ENCODE results near the gene SLC25A13. TPM values are rescaled to one million over a fixed set of nuclear protein-coding genes. Genes with fewer than 3 reads are reported as not detected.

SLC25A13 gene
- total and polyA plus RNA-seq, 12 donors: 10.8 to 55.1 (median 33.9) TPM

DNA sequence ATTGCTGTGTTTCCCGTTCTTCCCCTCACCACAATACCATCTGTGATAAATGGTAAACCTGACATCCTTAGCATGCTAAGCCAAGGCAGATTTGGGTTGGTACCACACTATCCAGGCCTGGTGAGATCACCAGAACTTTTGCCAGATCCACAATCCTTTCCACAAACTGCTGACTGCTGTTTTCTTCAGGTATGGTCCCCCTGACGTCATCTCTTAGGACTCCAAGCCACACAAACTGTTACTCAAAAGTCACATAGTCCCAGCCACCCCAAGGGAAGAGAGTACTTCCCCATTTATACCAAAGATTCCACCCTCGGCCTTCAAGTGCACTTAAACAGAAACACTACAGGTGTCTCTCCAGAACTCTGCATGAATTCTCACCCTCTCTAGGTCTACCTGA, 34.8 kb downstream of the SLC25A13 start:
- TF ChIP-seq, protein P1, sequence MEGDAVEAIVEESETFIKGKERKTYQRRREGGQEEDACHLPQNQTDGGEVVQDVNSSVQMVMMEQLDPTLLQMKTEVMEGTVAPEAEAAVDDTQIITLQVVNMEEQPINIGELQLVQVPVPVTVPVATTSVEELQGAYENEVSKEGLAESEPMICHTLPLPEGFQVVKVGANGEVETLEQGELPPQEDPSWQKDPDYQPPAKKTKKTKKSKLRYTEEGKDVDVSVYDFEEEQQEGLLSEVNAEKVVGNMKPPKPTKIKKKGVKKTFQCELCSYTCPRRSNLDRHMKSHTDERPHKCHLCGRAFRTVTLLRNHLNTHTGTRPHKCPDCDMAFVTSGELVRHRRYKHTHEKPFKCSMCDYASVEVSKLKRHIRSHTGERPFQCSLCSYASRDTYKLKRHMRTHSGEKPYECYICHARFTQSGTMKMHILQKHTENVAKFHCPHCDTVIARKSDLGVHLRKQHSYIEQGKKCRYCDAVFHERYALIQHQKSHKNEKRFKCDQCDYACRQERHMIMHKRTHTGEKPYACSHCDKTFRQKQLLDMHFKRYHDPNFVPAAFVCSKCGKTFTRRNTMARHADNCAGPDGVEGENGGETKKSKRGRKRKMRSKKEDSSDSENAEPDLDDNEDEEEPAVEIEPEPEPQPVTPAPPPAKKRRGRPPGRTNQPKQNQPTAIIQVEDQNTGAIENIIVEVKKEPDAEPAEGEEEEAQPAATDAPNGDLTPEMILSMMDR (IDR thresholded peaks at IDR 0.05): no peak
- TF ChIP-seq POLR2A (IDR thresholded peaks at IDR 0.05): no peak
- Histone ChIP-seq H3K4me1 (replicated peaks in 1 of 2) (peaks cover 0 to 5% of the 10 kb centered on the region in 2 donors), H3K27ac (no peak overlapping the region), H3K27me3 (no peaks in the 10 kb centered on the region), H3K36me3 (replicated peaks in 1 of 2) (no peaks in the 10 kb centered on the region), H3K9me3 (replicated peaks in 1 of 3) (no peaks in the 10 kb centered on the region), H3K4me3 (no peak overlapping the region)
- WGBS, 4 donors: 76 to 86% (median 81%) methylated on average over 3 of the region's 3 CpGs
- no peak for DNase-seq
- intact Hi-C loops (cut with DNase I): no loop called here

DNA sequence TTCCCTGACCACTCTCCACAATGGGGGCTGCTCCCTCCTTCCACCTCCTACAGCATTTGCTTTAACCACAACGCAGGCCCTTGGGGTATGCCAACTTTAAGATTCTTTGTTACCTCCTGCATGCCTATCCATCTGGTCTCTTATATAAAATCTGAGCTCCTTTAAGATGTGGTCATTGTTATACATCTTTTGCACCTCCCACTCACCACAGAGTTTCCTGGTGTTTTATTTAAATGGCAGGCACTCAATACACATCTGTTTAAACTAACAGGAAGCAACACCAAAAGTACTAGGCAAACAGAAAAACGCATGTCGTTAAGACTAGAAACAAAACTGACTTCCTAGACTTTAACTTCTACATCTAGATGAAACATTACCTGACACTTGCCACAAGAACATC, 36.3 kb downstream of the SLC25A13 start:
- 61 to 75% (median 69%) methylated on average over 3 of the region's 3 CpGs for WGBS, 4 donors
- intact Hi-C loops (cut with DNase I): no loop called here
- Histone ChIP-seq H3K27me3 (no peaks in the 10 kb centered on the region), H3K4me3 (no peak overlapping the region), H3K4me1 (replicated peaks in 1 of 2) (peaks cover 0 to 5% of the 10 kb centered on the region in 2 donors), H3K27ac (no peak overlapping the region), H3K36me3 (replicated peaks in 1 of 2) (no peaks in the 10 kb centered on the region), H3K9me3 (replicated peaks in 1 of 3) (no peaks in the 10 kb centered on the region)
- TF ChIP-seq, protein P1 (IDR thresholded peaks at IDR 0.05): no peak
- TF ChIP-seq POLR2A (IDR thresholded peaks at IDR 0.05): no peak
- no peak for DNase-seq

DNA sequence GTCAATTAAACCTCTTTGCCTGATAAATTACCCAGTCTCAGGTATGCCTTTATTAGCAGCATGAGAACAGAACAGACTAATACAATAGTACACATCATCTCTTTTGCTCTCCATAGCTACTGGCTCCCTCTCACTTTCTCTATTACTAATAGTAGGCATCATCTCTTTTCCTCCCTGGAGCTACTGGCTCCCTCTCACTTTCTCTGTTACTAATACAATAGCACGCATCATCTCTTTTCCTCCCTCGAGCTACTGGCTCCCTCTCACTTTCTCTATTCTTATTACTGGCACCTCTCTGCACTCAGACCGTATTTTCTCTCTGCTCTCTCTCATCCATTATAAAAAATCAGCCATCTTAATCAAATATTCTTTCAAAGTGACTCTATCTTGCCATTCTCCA, 37.1 kb downstream of the SLC25A13 start:
- Histone ChIP-seq H3K4me3 (no peak overlapping the region), H3K36me3 (replicated peaks in 1 of 2) (no peaks in the 10 kb centered on the region), H3K4me1 (replicated peaks in 1 of 2) (peaks cover 0 to 5% of the 10 kb centered on the region in 2 donors), H3K27ac (no peak overlapping the region), H3K9me3 (replicated peaks in 1 of 3) (no peaks in the 10 kb centered on the region), H3K27me3 (no peaks in the 10 kb centered on the region)
- TF ChIP-seq POLR2A (IDR thresholded peaks at IDR 0.05): no peak
- TF ChIP-seq, protein P1 (IDR thresholded peaks at IDR 0.05): no peak
- DNase-seq: no peak
- intact Hi-C loops (cut with DNase I): no loop called here
- WGBS, 4 donors: 80 to 92% (median 88%) methylated on average over 3 of the region's 3 CpGs

DNA sequence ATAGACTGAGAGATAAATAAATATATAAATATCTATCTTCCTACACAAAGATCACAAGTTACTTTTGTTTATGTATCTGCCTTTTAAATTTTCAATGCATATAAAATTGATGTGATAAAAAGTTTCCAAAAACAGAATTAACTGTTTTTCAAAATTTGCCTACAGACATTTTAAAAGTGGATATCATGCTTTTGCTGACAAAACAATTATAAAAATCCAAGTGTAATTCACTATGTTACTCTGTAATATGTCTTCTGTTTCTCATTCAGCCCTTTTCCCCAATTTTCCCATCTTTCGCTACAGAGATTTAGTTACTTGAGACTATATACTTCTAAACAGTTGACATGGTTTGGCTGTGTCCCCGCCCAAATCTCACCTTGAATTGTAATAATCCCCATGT, 37.7 kb downstream of the SLC25A13 start:
- Histone ChIP-seq H3K4me1 (replicated peaks in 1 of 2) (peaks cover 0 to 5% of the 10 kb centered on the region in 2 donors), H3K27ac (no peak overlapping the region), H3K27me3 (no peaks in the 10 kb centered on the region), H3K36me3 (replicated peaks in 1 of 2) (no peaks in the 10 kb centered on the region), H3K4me3 (no peak overlapping the region), H3K9me3 (replicated peaks in 1 of 3) (no peaks in the 10 kb centered on the region)
- WGBS, 4 donors: 95 to 100% (median 97%) methylated on average over 2 of the region's 2 CpGs
- intact Hi-C loops (cut with DNase I): no loop called here
- TF ChIP-seq POLR2A (IDR thresholded peaks at IDR 0.05): no peak
- TF ChIP-seq, protein P1 (IDR thresholded peaks at IDR 0.05): no peak
- DNase-seq: no peak
